Endothelial cell of umbilical vein (primary cell): ENCODE measurements around the gene FHDC1. TPM values are rescaled to one million over a fixed set of nuclear protein-coding genes. Genes with fewer than 3 reads are reported as not detected.

Experiments
- BruUV-seq: library from RNA; stranded (reverse); fragments of 400-500 nt; replicated peaks from 2 replicates; lab custom pipeline; 2021; lab: Mats Ljungman, UMichigan
- CTCF ChIA-PET: fragments of 300-600, 350-600 bp; sonication (Branson Sonifier 250); formaldehyde crosslinking; loops from one replicate; lab custom pipeline; 2021; ENCODE audit warnings: antibody characterized with exemption, inconsistent platforms; lab: Charles Lee
- POLR2A ChIA-PET: fragments of 300-600, 350-600 bp; sonication (Branson Sonifier 250); formaldehyde crosslinking; loops from one replicate; lab custom pipeline; 2021; ENCODE audit warnings: antibody characterized with exemption, inconsistent platforms; lab: Charles Lee
- DNase-seq: peaks from one replicate; pipeline ENCODE4 v3.0.0-alpha.2; 2011; ENCODE audit warnings: low read depth, low spot score
- FAIRE-seq: peaks from 2 replicates; lab custom pipeline; 2011; peaks lifted over from hg19 to GRCh38; lab: Jason Lieb, UNC
- H2AFZ ChIP-seq: 2 replicates; pipeline ENCODE4 v1.6.0; 2012; ENCODE audit warnings: low read depth, low read length, control low read depth, inconsistent platforms
- H3K27ac ChIP-seq: 2 replicates; pipeline ENCODE4 v1.5.1; 2011; ENCODE audit warnings: low read depth, mild to moderate bottlenecking, control low read depth, low read length, moderate library complexity; ENCODE audit not compliant: insufficient read depth
- H3K27me3 ChIP-seq, 2 experiments: 2 replicates each; pipeline versions ENCODE4 v1.6.0 to v1.6.1; 2011; ENCODE audit warnings: low read length in 2 of 2, mixed read lengths in 1 of 2; ENCODE audit not compliant: control insufficient read depth in 2 of 2, insufficient read depth in 2 of 2
- H3K36me3 ChIP-seq, 2 experiments: 2 replicates in 1 of 2; 3 replicates in 1 of 2; pipeline ENCODE4 v1.5.1; 2011; ENCODE audit warnings: low read length in 2 of 2, mild to moderate bottlenecking in 1 of 2, moderate library complexity in 1 of 2; ENCODE audit not compliant: control insufficient read depth in 2 of 2, insufficient read depth in 2 of 2; ENCODE audit errors: extremely low read depth in 1 of 2
- H3K4me1 ChIP-seq: 3 replicates; pipeline ENCODE4 v1.5.1; 2011; ENCODE audit warnings: mild to moderate bottlenecking, low read length; ENCODE audit not compliant: control insufficient read depth, insufficient read depth; ENCODE audit errors: extremely low read depth
- H3K4me2 ChIP-seq: 2 replicates; pipeline ENCODE4 v1.6.1; 2011; ENCODE audit warnings: low read length, control low read depth, mixed read lengths; ENCODE audit not compliant: insufficient read depth
- H3K4me3 ChIP-seq, 3 experiments: fragments of 200-600 bp in 1 of 3; sonication (generic), shearing (Covaris generic) in 1 of 3; replicated peaks in 1 of 3; 2 replicates each; pipeline ENCODE4 v1.5.1; 2011 to 2016; ENCODE audit warnings: control low read depth in 3 of 3, low read length in 3 of 3, mild to moderate bottlenecking in 2 of 3, inconsistent platforms in 1 of 3, low read depth in 1 of 3, moderate library complexity in 1 of 3; ENCODE audit not compliant: insufficient read depth in 1 of 3
- H3K79me2 ChIP-seq: 2 replicates; pipeline ENCODE4 v1.6.0; 2012; ENCODE audit warnings: low read length, inconsistent platforms; ENCODE audit not compliant: control insufficient read depth, insufficient read depth
- H3K9ac ChIP-seq: replicated peaks from 2 replicates; pipeline ENCODE3; 2011; ENCODE audit warnings: low read length, control low read depth; ENCODE audit not compliant: insufficient read depth; ENCODE audit errors: extremely low read depth
- H3K9me1 ChIP-seq: replicated peaks from 3 replicates; pipeline ENCODE4 v1.6.0; 2011; ENCODE audit warnings: mild to moderate bottlenecking, low read length; ENCODE audit not compliant: control insufficient read depth, insufficient read depth; ENCODE audit errors: extremely low read depth
- H3K9me3 ChIP-seq: replicated peaks from 2 replicates; pipeline ENCODE4 v1.5.1; 2012; ENCODE audit warnings: low read length, inconsistent platforms; ENCODE audit not compliant: control insufficient read depth, insufficient read depth
- H4K20me1 ChIP-seq: replicated peaks from 2 replicates; pipeline ENCODE3; 2011; ENCODE audit warnings: mild to moderate bottlenecking, low read length; ENCODE audit not compliant: control insufficient read depth, insufficient read depth; ENCODE audit errors: extremely low read depth
- EZH2 ChIP-seq: IDR thresholded peaks from 2 replicates; pipeline ENCODE4 v1.6.1; 2012; ENCODE audit warnings: borderline replicate concordance, low read depth, mild to moderate bottlenecking, moderate library complexity, low read length, inconsistent platforms; ENCODE audit not compliant: severe bottlenecking
- FOS ChIP-seq: IDR thresholded peaks from 2 replicates; pipeline ENCODE4 v1.6.1; 2011; ENCODE audit warnings: mild to moderate bottlenecking, low read length, moderate library complexity, borderline replicate concordance; ENCODE audit not compliant: insufficient read depth
- GATA2 ChIP-seq: IDR thresholded peaks from 2 replicates; pipeline ENCODE4 v1.7.0; 2011; ENCODE audit warnings: low read depth, mild to moderate bottlenecking, moderate library complexity, mixed read lengths, low read length; ENCODE audit not compliant: insufficient read length, insufficient read depth
- JUN ChIP-seq: IDR thresholded peaks from 2 replicates; pipeline ENCODE4 v1.6.1; 2011; ENCODE audit warnings: borderline replicate concordance, low read depth; ENCODE audit not compliant: insufficient read length, insufficient read depth
- MAX ChIP-seq: IDR thresholded peaks from 2 replicates; pipeline ENCODE4 v1.6.1; 2011; ENCODE audit not compliant: insufficient read depth, insufficient read length
- MYC ChIP-seq: IDR thresholded peaks from one replicate; pipeline ENCODE4 v1.6.1; 2011; ENCODE audit warnings: mild to moderate bottlenecking, low read depth, low read length
- POLR2A ChIP-seq: IDR thresholded peaks from 2 replicates; pipeline ENCODE4 v1.6.1; 2012; ENCODE audit warnings: low read depth, mild to moderate bottlenecking, control low read depth, low read length
- POLR2AphosphoS5 ChIP-seq: IDR thresholded peaks from 2 replicates; pipeline ENCODE4 v1.6.1; 2012; ENCODE audit warnings: low read depth, mild to moderate bottlenecking, control low read depth, low read length, moderate library complexity; ENCODE audit not compliant: insufficient read depth
- dilution Hi-C: fragments of 300-500 bp; cut with MboI; formaldehyde crosslinking; loops from one replicate; pipeline ENCODE4 v1.15.0; 2019; ENCODE audit warnings: low sequenced_read_pairs; ENCODE audit not compliant: extremely low pct_ligation_motif_present
- intact Hi-C: fragments of 100-400 bp; cut with micrococcal nuclease; formaldehyde crosslinking; loops from one replicate; pipeline ENCODE4 v1.10.0; 2022
- polyA plus RNA-seq, 4 experiments: library from polyadenylated mRNA; depleted of rRNA in 3 of 4; stranded (reverse) in 3 of 4; unstranded in 1 of 4; fragments of >200 nt; gene quantifications; 2 replicates each; pipeline versions ENCODE4 v1.2.1 to v1.2.3, GENCODE V29; 2011 to 2012; ENCODE audit warnings: missing spikeins in 1 of 4
- total RNA-seq: library from RNA; stranded (reverse); gene quantifications from 2 replicates; pipeline ENCODE4 v1.2.3, GENCODE V29; 2021
- TF ChIP-seq, protein P1 (sequence below), 2 donors: IDR thresholded peaks; 1 replicate in 1 of 2; 2 replicates in 1 of 2; pipeline ENCODE4 v1.5.1; 2011; ENCODE audit warnings: low read length in 2 of 2, mild to moderate bottlenecking in 2 of 2, moderate library complexity in 2 of 2, control low read depth in 1 of 2, inconsistent platforms in 1 of 2, low read depth in 1 of 2; ENCODE audit not compliant: insufficient read depth in 1 of 2; ENCODE audit errors: extremely low read depth in 1 of 2

Gene FHDC1
- total and polyA plus RNA-seq, 2 donors (not counting 3 experiments of a cell fraction or from before 2014, with no cell fraction given): 0.03 to 0.18 TPM

DNA sequence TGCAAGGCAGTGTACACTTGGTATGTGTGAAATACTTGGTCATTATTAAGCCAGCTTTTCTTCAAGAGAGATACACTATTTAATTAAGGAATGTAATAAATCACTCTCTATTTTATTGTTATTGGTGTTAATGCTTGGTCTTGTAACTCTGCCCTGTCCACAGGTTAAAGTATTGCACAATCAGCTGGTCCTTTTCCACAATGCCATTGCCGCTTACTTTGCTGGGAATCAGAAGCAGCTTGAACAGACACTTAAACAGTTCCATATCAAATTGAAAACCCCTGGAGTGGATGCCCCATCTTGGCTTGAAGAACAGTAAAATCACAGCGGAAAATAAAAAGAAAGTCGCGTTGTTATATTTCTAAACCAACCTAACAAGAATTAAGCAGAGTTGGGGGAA, 26.2 kb upstream of the FHDC1 start:
- Histone ChIP-seq H2AFZ (no peak overlapping the region), H3K79me2 (no peaks in the 10 kb centered on the region), H4K20me1 (no peaks in the 10 kb centered on the region), H3K4me2 (no peak overlapping the region), H3K9me3 (no peaks in the 10 kb centered on the region), H3K27me3 (no peaks in the 10 kb centered on the region), H3K9ac (no peak overlapping the region), H3K4me1 (no peaks in the 10 kb centered on the region), H3K36me3 (no peaks in the 10 kb centered on the region), H3K27ac (no peak overlapping the region), H3K4me3 (no peak overlapping the region), H3K9me1 (no peaks in the 10 kb centered on the region)
- no peak for FAIRE-seq
- no TSS peak for BruUV-seq
- intact Hi-C loops: no loop called here
- CTCF ChIA-PET: no interaction called here
- POLR2A ChIA-PET: no interaction called here
- dilution Hi-C loops: no loop called here
- TF ChIP-seq FOS (no peak), MYC (no peak), JUN (no peak), MAX (no peak), POLR2A (no peak), POLR2AphosphoS5 (no peak), GATA2 (no peak), EZH2 (no peak)
- TF ChIP-seq, protein P1, sequence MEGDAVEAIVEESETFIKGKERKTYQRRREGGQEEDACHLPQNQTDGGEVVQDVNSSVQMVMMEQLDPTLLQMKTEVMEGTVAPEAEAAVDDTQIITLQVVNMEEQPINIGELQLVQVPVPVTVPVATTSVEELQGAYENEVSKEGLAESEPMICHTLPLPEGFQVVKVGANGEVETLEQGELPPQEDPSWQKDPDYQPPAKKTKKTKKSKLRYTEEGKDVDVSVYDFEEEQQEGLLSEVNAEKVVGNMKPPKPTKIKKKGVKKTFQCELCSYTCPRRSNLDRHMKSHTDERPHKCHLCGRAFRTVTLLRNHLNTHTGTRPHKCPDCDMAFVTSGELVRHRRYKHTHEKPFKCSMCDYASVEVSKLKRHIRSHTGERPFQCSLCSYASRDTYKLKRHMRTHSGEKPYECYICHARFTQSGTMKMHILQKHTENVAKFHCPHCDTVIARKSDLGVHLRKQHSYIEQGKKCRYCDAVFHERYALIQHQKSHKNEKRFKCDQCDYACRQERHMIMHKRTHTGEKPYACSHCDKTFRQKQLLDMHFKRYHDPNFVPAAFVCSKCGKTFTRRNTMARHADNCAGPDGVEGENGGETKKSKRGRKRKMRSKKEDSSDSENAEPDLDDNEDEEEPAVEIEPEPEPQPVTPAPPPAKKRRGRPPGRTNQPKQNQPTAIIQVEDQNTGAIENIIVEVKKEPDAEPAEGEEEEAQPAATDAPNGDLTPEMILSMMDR (IDR thresholded peaks at IDR 0.05; ENCODE audit: extremely low read depth in 1 of 2, insufficient read depth in 1 of 2, low read depth in 1 of 2, low read length in 2 of 2): no peak
- DNase-seq: no peak
